HG03095 (cell line): ENCODE data around the gene RYR2.
"Not testable (repeated sequence)": the region's sequence is repeated elsewhere in the genome, so short reads cannot be mapped to it uniquely, and the experiment has no call there.

Experiments used
- ATAC-seq: cut with Tn5 transposase; IDR thresholded peaks from one replicate; pipeline ENCODE4 v1.9.1; 2021; ENCODE audit warnings: moderate library complexity; ENCODE audit not compliant: unreplicated experiment

The RYR2 gene

DNA sequence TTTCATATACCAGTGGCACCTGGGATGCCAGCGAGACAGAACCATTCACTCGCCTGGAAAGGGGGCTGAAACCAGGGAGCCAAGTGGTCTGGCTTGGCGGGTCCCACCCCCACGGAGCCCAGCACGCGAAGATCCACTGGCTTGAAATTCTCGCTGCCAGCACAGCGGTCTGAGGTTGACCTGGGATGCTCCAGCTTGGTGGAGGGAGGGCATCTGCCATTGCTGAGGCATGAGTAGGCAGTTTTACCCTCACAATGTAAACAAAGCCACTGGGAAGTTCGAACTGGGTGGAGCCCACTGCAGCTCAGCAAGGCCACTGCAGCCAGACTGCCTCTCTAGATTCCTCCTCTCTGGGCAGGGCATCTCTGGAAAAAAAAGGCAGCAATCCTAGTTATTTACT is 778.6 kb downstream of the RYR2 start:
- not testable (repeated sequence) for ATAC-seq

DNA sequence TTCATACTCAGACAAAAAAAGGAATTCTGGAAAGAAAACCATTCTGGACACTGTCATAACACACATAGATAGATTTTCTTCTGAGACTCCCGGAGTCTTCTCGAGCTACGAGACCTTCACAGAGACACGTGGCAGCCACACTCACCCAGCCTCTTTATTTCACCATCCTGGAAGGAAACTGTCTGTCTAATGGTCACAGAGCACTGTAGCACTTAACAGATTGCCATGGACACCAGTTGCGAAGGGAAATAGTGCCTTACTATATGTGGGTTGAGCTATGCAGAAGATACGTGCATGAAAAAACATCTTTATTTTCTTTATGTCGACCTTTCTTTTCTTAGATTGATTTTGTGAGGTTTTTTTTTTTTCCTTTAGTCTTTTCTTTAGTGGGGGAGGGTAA is 790.9 kb downstream of the RYR2 start:
- ATAC-seq: no peak

DNA sequence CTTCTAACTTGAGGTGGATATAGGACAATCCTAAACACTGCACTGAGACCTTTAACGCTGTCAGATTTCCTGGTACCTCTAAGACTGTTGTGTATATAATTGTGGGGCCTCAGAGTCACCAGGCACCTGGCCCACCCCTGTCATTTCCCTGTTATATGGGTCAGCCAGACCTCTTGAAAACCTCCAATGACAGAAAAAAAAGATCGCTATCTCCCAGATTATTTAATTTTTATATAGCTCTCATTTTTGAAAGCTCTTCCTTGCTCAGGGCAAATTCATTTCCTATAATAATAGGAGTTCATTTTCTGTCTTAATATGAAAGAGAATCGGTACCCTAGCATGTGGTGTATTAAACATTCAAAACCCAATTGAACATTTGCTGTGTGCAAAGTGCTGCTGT is 792.1 kb downstream of the RYR2 start:
- no peak for ATAC-seq

DNA sequence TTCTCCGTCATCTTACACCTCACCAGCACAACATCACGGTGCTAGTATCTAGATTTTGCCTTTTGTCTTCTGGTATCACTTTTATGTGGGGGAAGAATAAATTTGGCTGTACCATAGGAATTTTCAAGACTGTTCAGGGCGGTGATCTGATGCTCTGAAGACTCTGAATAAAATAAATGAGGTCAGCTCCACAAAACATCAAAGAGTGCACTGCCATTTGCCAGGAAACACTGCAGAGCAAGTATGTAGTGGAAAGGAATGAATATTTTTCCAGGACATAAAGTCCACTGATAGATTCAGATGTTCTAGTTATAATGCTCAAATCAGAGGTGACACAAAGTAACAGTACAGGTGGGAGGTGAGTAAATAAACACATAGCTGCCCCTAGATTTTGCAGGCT is 792.5 kb downstream of the RYR2 start:
- ATAC-seq: no peak

DNA sequence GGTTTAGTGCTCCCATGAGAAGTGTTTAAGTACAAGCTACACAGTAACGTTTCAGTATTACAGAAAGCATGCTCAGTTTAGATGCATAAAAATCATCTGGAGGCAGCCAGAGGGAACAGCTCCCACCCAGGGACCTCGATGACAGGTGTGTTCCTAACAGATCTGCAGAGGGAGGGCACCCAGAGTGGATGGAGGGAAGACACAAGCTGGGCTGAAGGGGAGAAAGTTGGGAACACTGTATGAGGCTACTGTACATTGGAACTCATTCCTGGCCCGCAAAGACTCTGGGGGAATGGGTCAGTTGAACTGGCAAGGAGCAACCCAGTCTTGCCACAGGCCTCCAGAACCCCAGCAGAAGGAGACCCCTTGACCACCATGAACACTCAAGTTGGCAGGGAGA is 796.3 kb downstream of the RYR2 start:
- no peak for ATAC-seq

DNA sequence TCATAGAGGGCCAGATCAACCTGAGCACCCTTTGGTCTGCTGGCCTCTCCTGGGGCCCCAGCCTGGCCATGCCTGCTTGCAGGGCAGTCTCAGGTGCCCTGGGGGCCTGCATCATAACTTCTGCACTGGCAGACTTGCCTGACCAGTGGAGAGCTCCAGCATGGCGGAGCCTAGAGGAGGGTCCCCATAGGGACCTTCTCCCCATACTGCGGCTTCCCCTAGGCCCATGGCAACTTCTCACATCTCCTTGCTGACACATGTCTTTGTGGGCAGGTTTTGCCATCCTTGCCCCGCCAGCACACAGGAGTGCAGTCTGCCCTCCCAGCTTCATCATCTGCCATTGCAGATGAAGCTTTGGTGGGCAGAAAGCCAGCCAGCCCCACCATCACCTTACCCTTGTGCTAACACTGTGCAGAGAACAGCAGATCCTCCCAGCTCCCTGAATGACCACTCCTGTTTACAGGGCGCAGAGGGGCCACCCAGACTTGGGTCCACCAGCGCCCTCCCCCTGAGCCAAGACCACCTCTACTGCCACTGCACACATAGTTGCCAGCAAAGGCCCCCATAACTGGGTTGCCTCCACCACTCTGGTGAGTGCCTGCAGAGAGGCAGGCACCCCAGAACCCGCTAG is 797.0 kb downstream of the RYR2 start:
- ATAC-seq: no peak

DNA sequence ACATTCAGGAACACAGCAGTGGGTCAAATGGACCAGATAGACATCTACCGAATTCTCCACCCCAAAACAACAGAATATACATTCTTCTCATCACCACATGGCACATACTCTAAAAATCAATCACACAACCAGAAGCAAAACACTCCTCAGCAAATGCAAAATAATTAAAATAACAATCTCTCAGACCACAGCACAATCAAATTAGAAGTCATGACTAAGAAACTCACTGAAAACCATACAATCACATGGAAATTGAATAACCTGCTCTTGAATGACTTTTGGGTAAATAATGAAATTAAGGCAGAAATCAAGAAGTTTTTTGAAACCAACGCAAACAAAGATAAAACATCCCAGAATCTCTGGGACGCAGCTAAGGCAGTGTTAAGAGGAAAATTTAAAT is 799.5 kb downstream of the RYR2 start:
- no peak for ATAC-seq

DNA sequence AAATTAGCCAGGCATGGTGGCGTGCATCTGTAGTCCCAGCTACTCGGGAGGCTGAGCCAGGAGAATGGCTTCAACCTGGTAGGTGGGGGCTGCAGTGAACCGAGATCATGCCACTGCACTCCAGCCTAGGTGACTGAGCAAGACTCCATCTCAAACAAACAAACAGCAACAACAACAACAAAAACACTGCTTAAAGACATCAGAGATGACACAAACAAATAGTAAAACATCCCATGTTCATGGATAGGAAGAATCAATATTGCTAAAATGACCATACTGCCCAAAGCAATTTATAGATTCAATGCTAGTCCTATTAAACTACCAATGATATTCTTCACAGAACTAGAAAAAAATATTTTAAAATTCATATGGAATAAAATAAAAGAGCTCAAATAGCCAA is 801.5 kb downstream of the RYR2 start:
- not testable (repeated sequence) for ATAC-seq

DNA sequence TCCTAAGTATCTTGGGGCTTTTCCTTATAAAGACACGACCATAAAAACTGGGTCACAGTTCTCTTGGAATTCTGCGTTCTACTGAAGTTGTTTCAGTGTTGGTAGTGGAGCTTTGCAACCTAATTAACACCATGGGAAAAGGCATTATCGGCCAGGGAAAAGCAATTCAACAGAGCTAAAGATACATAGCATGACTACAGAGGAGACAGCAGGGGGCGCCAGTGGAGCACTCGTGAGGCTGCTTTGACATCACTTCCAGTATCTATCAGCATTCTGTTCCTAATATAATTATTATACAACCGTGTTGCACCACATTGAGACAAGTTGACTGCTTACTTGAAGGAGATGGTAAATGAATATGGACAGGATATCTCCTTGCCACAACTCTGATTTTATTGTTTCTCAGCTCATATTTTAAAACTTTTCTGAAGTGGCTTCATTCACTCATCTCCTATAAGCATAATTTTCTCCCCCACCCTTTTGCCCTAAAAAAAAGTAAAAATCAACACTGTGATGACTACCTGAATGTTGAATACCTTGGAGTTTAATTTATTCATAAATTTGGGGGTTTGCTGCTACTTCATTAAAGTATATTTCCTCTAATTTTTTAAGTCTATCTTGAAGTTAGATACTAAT is 809.3 kb downstream of the RYR2 start:
- ATAC-seq: no peak

DNA sequence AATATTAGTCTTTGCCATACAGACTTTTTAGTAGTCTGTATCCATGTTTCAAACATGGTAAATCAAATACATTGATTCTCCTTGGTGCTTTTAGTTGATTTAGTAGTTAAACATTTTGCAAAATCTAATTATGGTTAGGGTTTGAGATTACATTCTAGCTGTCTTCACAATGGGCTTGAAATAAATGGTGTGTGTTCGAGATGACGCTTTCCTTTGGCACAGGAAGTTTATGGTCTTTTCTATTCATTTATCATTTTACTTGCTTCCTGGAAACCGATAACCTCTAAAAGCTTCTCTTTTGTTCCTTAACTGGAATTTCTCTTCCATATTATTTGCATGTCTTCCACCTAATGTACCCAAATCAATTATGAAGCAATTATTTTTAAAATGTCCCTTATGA is 810.4 kb downstream of the RYR2 start:
- ATAC-seq: no peak

DNA sequence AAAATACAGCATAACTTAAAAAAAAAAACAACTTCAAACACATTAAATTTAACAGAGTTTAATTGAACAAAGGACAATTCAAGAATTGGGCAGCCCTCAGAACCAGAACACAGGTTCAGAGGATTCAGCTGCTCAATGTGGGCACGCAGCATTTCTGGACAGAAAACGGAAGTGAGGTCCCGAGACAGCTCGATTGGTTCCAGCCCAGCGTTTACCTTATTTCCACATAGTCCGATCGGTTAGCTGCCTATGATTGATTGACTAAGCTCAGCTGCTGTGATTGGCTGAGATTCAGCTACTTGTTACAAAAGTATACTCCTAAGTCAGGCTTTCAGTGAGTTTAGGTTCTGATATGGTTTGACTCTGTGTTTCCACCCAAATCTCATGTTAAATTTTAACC is 815.5 kb downstream of the RYR2 start:
- no peak for ATAC-seq

DNA sequence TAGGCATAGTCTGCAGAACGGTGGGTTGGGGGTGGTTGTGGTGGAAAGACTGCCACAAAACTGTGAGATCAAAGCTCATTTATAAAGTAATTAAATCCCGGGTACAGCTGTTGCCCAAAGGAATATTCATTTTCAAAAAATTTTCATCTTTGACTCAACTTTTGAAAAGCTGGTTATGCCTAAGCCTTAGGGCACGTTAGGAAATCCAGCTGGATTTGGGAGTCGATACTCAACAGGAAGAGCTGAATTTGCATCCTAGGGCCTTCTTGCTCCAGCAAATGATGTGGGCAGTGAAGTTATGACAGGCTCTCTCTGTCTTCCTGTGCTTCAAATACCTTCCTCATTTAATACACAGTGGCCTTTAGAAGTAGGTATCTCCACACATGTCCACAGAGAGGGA is 817.0 kb downstream of the RYR2 start:
- no peak for ATAC-seq

DNA sequence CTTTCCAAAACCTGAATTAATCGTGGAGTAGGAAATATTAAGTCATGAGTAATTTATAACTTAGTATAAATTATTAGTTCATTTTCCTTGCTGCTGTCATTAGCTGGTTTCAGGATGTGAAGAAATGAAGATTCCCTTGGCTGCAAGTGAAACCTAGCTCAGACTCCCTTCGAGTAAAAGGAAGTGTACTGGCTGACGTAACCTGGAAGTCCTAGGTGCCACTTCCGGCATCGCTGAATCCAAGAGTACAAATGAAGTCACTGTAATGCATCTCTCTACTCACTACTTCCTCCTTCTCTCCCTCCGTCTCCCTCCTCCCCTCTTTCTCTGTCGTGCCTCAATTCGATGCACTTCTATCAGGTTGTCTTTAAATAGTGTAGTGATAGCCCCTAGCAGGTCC is 820.0 kb downstream of the RYR2 start:
- ATAC-seq: no peak

DNA sequence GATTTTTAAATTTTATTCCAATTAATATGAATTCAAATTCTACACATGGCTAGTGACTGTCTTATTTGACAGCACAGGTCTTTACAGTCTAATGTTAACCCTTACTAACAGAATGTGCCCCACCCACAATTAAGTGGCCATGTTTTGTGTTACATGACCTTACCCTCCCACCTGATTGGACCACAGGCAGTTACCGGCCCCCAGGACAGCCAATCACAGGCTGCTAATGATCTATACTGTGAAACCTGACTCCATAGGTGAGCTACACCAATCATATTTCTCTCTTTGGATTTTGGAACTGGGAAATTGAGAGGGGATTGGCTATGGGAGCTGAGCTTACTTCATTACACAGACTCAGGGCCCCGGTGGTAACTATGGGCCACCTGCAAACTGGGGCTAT is 821.2 kb downstream of the RYR2 start:
- no peak for ATAC-seq

DNA sequence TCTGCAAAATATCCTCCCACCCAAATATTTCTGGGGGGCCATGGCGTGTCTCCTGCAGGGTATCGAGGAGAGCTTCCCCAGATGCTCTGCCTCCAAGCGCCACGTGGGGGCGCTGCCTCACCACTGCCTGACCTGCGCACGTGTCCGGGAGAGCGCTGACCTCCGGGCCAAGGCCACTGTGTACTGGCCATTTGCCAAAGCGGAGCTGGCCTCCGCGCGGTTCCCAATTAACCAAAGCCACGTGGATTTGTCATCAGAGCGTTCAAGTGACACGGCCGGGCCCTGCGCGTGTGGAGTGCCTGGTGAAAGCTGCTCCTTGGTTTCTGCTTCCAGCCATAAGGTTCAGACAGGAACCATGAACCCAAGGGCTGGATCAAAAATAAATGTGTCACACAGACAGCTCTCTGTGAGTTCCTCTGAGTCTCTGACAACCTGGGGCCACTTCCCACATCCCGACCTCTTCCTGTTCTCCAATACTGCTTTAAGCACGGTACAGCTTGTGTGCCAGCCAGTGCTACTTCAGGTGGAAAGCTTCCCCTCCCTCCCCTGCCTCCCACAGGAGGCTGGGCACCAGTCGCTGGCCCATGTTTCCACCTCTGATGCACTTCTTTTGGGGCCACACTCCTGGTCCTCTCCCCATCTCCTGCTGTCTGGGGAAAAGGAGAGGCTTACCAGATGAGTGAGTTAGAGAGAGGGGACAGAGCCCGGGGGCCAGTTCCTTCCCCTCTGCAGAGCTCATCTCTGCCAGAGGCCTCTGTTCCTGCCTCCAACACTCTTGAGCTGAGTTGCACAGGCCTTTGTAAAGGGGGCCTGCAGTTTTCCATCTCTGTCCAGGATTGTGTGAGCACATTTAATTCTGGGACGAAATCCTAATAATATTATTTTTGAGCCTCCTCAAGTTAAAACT is 822.6 kb downstream of the RYR2 start:
- ATAC-seq: peak; percentile 72

DNA sequence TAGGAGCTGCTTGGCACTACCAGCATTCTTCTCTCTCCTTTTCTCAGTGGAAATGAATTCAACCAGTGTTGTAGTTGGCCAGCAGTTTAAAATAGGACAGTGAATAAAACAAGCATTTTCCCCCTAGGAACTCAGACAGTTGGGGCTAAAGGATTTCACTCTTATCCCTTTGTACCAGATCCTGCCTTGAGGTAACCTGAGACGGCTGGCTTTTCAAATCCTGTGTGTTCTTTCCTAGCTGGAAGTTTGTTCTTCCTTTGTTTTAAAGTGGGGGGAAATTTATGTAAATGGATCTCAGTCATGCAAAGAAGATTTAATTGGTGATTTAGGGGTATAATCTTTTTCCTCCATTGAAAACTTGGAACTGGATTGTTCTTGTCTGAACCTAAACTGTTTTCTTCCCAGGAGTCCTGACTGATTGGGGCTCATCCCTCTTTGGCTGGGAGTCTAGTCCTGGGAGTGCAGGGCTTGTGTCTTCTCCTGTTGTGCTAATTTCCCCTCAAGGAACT is 825.5 kb downstream of the RYR2 start:
- no peak for ATAC-seq

DNA sequence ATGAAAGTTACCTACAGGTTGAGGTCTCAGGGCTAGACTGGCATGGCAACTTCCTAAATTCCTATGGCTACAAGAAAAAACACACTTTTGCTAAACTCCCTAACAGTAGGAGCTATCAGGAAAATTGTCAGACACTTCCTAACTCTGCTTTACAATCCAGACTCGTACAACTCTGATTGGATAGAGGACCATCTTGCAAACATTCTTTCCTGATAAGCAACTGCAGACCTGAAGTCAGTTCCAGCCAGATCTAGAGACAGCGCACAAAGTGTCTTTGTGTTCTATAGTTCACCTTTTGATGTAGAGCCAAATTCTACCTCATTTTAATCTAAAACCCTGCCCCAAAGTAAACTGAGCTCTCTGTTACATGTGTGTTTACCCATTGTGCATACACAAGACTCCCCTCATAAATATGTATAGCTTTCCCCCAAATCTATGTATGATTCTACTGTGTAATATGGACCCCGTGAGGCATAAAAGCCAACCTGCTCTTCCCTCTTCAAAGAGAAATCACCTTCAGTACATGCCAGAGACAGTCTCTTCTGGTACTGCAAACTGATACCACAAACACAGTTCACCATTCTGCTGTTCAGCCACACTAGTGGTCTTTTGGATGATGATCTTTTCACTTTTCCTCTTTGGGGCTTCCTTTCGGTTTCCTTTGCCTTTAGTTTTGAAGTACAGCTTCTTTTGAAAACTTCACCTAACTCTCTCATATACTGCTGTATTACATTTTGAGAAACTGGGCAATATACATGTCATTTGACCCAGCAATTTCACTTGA is 827.0 kb downstream of the RYR2 start:
- ATAC-seq: no peak

DNA sequence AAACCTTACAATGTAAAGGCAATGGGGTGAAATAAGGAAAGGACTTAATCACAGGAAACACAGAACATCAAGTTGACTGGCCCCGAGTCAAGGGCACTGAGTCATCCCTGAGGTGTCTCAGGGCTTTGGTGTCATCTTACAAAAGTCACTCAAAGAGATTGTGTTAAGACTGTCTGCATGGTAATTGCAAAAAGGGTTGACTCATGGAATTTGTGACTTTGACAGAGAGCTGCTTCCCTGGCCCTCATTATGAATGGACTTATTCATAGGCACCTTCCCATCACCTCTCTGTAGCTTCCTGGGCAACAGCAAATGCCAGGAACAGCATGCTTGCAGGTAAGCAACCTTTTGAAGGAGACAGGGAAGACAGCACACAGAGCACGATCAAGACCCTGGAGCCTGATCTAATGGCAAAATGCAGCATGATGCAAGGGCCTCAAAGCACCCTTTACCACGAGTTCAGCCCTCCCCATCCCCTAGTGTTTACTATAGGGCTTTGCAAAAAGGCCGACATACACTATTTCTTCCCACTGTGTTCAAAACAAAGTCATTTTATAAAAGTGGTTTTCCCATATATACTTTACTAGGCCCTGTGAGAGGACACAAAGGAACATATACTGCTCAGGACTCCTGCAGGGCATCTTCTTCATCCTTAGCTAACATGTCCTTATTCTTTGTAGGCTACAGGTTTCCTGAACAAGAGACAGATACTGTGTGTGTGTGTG is 831.7 kb downstream of the RYR2 start:
- ATAC-seq: no peak

DNA sequence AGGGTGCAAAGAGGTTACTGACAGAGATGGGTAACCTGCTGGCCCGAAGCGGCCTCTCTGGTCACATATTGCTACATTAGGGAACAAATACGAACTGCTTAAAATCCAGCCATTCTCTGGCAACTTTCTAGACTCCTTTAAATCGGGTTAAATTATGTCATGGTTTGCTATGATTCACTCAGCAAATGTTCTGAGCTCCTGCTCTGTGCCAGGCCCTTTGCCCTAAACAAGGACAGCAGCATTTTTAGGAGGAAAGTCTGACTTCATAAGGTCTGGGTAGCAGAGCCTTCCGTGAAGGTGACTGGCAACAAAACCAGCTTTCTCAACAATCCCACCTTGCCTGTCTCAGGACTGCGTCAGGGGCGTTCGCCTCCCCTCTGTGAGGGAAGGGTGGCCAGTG is 833.3 kb downstream of the RYR2 start:
- ATAC-seq: no peak

DNA sequence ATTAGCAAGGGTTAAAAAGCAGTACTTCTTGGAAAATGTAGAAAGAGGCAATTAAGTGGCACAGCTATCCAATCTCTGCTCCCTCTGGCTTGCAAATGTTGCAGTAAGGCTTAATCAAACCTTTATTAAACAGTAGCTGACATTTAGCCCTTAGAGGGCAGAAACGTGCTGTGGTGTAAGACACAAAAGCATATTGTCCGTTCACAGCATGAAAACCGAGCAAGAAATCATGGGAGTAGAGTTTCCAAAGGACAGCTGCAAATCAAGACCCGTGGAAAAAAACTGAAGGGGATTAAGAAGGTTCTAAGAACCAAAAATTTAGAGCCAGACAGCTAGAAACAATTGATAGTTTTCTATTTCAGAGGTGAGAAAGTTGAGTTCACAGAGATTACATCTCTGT is 835.6 kb downstream of the RYR2 start:
- ATAC-seq: no peak
